ENCODE data around the gene LASP1.
"Not testable (repeated sequence)": the region's sequence is repeated elsewhere in the genome, so short reads cannot be mapped to it uniquely, and the experiment has no call there.

The LASP1 gene

DNA sequence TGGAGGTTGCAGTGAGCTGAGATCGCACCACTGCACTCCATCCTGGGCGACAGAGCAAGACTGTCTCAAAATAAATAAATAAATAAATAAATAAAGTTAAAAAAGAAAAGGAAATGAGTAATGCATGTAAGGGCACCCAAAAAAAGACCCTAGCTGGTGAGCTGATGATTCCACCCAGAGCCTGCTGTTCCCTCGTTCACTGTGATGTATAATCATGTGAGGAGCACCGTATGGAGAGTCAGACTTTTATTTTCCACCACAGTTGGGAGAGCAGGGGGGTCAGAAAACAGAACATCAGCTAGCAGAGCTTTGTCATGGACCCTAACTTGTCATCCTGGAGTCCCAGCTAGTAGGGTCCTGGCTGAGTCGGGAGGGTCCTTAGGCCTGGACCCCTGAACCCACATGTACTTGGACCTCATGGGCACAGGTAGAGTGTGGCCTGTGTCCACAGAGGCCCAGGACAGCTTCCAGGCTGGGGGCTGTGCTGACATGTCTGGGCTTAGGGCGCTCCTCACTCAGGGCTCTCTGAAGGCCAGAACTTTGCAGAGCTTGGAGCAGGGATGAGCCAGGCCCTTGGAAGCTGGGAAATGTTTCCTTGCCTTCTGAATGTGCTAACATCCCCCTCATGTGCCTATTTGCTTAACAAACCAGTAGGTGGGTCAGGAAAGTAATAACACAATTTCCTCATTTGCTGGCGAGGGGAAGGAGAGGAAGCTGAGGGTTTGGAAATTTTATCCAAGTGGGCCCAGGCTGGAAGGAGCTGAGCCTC lies 36.8 kb downstream of the LASP1 start:
- FAIRE-seq = no peak
- DNase-seq (ENCODE audit: low spot score) = no peak

DNA sequence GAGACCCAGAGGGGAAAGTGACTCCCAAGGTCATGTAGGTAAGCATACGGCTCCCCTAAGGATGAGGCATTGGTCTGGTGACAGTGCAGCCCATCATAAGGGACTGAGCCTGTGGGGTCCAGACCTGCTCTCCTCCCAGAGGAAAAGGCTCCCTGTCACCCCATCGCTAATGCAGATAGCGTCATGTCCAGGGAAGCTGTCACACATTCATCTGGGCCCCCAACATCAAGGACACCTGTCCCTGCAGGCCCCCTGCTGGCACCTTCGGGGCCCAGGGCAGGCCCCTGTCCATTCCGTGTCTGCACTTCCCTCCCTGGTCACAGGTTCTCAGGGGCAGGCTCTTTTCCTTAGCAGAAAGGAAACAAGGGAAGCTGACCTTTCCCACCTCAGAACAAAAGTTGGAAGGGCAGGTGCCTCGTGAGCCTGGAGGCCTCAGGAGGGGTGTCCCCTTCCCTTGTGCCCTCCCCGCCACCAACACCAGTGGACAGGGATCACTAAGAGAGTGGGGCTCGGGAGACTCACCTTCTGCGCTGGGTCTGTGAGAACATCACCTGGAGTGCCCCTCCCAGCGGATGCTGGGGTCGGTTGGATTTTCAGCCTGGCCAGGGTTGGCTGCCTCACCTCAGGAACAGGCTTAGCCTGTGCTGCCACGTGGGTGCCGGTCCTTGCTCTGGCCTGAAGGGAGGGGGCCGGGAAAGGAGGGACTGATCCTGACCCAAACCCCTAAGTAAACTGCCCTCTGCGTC lies 38.2 kb downstream of the LASP1 start:
- no peak for FAIRE-seq

DNA sequence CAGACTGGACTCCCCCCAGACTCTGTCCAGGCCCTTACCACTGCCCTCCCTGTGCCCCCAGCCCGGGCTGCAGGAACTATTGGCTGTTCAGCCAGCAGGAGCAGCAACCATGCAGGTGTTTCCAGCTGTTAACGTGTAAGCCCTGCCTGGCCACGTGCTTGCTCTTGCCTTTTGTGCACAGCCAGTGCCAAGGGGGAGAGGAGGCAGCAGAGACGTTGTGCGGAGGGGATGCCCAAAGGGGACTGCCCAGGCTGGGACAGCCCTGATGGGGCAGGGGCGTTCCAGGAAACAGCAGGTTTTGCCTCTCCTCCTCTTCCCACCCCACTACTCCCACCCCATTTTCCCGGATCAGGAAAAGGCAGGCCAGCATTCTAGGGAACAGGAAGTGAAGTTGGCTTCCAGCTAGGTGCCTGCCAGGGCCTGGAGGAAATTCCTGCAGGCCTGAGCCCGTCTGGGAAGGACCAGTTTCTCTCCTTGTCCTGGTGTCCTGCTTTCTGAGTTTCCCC lies 38.9 kb downstream of the LASP1 start:
- no peak for FAIRE-seq
- DNase-seq (ENCODE audit: low spot score) = no peak

More for the DNA sequence above, 38.2 kb downstream of the LASP1 start:
- DNase-seq (ENCODE audit: low spot score) = no peak

DNA sequence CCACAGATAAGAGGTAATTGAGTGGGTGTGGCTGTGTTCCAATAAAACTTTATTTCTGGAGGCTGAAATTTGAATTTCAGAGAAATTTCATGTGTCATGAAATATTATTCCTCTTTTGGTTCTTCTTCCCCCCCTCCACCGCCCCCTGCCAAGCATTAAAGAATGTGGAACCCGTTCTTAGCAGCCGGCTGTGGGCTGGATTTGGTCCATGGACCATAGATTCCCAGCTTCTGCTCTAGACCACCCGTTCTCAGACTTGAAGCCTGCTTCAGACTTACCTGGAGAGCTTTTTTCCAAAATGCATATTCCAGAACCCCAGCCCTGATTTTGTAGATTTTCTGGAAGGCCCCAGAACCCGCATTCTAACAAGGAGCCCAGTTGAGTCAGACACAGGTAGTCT lies 40.5 kb downstream of the LASP1 start:
- no peak for FAIRE-seq
- no peak for DNase-seq (ENCODE audit: low spot score)

DNA sequence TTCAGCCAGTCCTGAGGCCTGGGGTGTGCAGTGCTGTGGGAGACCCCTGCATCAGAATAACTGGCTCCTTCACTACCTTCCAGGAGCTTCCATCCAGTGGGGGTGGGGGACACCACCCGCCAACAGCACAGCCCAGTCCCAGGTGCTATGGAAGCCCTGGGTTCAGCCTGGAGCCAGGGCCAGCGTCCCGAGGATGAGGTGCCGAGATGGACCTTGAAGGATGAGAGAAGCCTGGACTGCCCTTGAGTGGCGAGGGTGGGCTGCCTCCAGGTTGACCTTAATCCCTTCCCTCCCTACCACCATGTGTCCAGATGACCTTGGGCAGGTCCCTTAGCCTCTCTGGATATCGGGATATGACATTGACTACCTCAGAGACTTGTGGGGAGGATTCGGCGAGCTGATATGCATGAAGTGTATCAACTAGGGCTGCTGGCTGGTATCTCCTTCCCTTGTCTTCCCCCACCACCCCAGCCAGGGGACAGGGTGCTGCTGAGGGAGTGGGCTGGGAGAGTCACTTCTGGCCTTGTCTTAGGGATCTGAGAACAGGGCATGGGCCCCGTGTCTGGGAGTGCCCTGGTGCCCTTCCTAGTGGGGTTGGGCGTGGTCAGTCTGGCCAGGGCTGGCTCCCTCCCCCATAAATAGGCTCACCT lies 41.3 kb downstream of the LASP1 start:
- FAIRE-seq (no peak), DNase-seq (ENCODE audit: low spot score) (no peak)

DNA sequence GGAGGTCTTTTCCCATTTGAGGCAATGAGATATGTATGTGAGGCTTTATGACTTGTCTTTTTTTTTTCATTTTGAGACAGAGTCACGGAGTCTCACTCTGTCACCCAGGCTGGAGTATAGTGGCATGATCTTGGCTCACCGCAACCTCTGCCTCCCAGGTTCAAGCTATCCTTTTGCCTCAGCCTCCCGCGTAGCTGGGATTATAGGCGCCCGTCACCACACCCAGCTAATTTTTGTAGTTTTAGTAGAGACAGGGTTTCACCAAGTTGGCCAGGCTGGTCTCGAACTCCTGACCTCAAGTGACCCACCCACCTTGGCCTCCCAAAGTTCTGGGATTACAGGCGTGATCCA lies 41.8 kb downstream of the LASP1 start:
- not testable (repeated sequence) for DNase-seq (ENCODE audit: low spot score); FAIRE-seq

DNA sequence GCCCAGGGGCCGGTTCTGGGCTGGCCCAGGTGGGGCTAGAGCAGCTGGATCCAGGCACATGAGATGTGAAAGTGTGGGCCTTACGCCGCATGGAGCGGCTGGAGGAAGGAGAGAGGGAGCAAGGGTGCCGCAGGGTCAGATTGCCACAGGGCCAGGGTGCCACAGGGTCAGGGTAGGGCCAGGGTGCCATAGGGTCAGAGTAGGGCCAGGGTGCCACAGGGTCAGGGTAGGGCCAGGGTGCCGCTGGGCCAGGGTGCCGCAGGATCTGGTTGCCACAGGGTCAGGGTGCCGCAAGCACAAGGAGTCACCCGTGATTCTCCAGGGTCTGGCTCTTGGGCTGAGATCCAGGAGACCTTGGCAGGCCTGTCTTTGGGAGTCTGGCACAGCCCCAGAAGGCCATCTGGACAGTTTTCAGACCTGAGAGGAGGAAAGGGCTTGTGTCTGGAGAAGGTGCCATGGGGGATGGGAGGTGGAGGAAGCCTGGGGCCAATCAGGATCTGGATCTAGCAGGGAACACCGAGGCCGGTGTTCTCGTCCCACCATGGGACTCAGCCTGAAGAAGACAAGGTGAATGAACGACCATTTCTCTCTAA lies 42.5 kb downstream of the LASP1 start:
- DNase-seq (ENCODE audit: low spot score) (no peak), FAIRE-seq (no peak)

DNA sequence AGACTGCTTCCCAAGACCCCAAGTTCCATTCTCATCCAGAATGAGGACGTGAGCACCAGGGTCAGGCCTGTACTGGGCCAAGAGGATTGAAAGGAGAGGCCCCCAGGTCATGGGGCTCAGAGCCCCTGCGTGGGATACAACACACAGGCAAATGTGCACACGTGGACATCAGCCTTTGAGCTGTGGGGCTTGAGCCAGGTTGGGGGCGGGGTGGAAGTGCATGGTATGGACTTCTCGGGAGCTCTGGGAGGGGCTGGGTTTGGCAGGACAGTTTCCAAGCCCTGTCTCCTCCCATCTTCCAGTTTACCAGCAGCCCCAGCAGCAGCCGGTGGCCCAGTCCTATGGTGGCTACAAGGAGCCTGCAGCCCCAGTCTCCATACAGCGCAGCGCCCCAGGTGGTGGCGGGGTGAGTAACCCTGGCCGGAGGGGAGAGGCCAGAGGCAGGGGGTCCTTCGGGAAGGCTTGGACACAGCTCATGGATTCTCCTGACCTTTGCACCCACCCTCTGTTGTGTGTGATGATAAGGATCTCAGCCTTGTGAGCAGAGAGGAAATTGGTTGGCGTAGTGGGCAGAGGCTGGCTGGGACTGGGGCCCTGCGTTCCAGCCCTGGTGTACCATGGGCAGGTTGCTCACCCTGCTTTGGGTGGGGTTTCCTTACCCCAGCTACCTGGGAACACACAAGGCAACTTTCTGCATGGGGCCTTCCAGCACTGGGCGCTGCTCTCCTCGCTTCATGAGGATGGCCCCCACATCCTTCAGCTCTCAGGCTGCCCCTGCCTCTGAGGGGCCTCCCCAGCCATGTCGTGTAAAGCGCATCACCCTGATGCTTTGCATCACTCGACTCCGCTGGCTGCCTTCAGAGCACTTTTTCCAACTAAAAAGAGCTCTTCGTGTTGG lies 45.1 kb downstream of the LASP1 start:
- no peak for DNase-seq (ENCODE audit: low spot score)
- no peak for FAIRE-seq

DNA sequence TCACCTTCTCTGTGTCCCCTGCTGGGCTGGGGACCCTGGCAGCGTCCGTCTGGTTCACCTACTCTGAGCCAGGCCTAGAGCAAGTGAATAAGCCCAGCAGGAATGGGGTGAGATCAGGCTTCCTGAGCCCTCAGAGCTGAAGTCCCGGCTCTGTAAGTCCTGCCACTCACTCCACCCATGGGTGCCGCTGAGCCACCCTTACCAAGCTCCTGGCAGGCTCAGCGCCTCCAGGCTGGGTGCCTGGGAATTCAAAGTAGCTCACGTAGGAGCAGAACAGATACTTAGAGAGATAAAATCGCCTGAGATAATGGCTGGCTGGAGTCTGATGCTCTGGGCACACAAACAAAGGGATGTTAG lies 45.8 kb downstream of the LASP1 start:
- no peak for DNase-seq (ENCODE audit: low spot score)
- no peak for FAIRE-seq

DNA sequence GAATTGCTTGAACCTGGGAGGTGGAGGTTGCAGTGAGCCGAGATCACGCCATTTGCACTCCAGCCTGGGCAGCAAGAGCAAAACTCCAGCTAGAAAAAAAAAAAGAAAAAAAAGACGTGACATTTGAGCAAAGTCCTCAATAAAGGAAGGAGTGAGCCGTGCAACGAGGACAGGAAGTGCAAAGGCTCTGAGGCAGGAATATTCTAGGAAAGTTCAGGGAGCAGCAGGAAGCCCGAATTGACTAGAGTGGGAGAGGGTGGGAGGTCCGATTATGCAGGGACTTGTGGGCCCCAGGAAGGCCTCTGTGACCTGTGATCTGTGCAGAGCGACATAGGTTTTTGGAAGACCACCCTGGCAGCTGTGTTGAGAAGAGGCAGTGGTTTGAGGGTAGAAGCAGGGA lies 46.9 kb downstream of the LASP1 start:
- no peak for DNase-seq (ENCODE audit: low spot score)
- no peak for FAIRE-seq

DNA sequence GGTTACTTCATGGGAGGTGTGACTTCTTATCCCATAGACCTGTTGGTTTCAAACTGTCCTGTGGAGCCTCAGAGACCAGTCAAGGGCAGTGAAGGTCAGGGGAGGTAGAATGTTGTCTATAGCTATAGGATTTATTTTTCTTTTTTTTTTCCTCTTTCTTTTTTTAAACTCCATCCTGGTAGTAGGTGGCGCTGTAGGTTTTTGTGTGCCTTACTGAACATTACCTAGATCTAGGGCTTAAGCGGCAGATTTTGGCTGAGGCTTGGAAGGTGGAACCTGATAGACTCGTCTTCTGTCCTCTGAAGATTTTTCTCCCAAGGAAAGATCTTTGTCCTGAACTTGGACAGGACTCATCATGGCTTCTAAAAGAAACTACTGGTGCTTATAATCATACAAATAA lies 47.4 kb downstream of the LASP1 start:
- DNase-seq (ENCODE audit: low spot score) = no peak
- FAIRE-seq = no peak

DNA sequence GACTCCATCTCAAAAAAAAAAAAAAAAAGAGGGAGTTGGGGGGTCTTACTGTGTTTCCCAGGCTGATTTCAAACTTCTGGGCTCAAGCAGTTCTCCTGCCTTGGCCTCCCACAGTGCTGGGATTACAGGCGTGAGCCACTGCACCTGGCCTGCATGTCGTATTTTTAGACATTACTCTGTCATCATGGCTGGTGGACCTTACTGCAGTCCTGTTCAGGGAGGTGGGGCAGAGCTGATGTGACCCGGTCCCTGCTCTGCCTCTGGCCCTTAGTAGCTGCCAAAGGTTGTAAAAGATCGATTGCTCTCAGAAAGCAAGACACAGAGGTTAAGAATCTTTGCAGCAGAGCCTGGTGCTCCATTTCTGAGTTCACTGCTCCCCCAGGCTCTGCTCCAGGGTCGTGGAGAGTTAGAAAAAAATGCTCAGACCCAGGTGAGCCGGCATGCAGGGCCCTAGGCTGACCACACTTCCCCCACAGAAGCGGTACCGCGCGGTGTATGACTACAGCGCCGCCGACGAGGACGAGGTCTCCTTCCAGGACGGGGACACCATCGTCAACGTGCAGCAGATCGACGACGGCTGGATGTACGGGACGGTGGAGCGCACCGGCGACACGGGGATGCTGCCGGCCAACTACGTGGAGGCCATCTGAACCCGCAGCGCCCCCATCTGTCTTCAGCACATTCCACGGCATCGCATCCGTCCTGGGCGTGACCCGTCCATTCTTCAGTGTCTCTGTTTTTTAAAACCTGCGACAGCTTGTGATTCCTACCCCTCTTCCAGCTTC lies 48.5 kb downstream of the LASP1 start:
- FAIRE-seq = no peak
- no peak for DNase-seq (ENCODE audit: low spot score)

DNA sequence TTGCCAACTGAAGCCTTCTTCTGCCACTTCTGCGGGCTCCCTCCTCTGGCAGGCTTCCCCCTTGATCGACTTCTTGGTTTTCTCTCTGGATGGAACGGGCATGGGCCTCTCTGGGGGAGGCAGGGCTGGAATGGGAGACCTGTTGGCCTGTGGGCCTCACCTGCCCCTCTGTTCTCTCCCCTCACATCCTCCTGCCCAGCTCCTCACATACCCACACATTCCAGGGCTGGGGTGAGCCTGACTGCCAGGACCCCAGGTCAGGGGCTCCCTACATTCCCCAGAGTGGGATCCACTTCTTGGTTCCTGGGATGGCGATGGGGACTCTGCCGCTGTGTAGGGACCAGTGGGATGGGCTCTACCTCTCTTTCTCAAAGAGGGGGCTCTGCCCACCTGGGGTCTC lies 49.1 kb downstream of the LASP1 start:
- DNase-seq (ENCODE audit: low spot score) = no peak
- no peak for FAIRE-seq

DNA sequence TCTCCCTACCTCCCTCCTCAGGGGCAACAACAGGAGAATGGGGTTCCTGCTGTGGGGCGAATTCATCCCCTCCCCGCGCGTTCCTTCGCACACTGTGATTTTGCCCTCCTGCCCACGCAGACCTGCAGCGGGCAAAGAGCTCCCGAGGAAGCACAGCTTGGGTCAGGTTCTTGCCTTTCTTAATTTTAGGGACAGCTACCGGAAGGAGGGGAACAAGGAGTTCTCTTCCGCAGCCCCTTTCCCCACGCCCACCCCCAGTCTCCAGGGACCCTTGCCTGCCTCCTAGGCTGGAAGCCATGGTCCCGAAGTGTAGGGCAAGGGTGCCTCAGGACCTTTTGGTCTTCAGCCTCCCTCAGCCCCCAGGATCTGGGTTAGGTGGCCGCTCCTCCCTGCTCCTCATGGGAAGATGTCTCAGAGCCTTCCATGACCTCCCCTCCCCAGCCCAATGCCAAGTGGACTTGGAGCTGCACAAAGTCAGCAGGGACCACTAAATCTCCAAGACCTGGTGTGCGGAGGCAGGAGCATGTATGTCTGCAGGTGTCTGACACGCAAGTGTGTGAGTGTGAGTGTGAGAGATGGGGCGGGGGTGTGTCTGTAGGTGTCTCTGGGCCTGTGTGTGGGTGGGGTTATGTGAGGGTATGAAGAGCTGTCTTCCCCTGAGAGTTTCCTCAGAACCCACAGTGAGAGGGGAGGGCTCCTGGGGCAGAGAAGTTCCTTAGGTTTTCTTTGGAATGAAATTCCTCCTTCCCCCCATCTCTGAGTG lies 49.6 kb downstream of the LASP1 start:
- no peak for FAIRE-seq
- no peak for DNase-seq (ENCODE audit: low spot score)

DNA sequence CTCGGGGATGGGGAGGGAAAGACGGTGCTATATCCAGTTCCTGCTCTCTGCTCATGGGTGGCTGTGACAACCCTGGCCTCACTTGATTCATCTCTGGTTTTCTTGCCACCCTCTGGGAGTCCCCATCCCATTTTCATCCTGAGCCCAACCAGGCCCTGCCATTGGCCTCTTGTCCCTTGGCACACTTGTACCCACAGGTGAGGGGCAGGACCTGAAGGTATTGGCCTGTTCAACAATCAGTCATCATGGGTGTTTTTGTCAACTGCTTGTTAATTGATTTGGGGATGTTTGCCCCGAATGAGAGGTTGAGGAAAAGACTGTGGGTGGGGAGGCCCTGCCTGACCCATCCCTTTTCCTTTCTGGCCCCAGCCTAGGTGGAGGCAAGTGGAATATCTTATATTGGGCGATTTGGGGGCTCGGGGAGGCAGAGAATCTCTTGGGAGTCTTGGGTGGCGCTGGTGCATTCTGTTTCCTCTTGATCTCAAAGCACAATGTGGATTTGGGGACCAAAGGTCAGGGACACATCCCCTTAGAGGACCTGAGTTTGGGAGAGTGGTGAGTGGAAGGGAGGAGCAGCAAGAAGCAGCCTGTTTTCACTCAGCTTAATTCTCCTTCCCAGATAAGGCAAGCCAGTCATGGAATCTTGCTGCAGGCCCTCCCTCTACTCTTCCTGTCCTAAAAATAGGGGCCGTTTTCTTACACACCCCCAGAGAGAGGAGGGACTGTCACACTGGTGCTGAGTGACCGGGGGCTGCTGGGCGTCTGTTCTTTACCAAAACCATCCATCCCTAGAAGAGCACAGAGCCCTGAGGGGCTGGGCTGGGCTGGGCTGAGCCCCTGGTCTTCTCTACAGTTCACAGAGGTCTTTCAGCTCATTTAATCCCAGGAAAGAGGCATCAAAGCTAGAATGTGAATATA lies 50.8 kb downstream of the LASP1 start:
- FAIRE-seq = no peak
- DNase-seq (ENCODE audit: low spot score) = no peak

DNA sequence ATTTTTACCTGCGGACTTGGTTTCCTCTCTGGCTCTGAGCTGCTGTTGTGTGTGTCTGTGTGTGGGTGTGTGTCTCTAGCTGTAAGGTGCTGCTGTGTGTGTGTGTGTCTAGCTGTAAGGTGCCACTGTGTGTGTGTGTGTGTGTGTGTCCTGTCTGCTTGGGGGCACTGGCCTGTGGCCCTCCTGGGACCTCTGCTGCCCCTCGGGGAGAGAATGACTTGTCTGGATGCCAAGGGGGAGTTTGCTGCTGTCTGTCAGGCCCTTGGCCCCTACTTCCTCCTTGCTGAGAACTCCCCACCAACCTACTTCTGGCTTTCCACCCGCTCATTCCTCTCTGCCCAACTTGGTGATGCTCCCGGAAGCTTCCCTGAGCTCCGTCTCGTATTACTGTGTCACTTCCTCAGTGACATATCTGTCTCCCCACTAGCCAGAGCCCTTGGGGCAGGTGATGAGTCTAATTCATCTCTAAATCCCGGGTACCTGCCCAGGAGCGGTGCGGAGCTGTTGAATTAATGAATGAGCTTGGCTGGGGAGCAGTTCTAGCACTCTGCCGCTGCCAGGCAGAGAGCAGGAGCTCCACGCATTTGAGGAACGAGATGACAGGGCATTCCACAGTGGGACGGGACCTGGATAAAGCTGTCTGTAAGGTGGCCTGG lies 52.0 kb downstream of the LASP1 start:
- DNase-seq (ENCODE audit: low spot score) = no peak
- no peak for FAIRE-seq

DNA sequence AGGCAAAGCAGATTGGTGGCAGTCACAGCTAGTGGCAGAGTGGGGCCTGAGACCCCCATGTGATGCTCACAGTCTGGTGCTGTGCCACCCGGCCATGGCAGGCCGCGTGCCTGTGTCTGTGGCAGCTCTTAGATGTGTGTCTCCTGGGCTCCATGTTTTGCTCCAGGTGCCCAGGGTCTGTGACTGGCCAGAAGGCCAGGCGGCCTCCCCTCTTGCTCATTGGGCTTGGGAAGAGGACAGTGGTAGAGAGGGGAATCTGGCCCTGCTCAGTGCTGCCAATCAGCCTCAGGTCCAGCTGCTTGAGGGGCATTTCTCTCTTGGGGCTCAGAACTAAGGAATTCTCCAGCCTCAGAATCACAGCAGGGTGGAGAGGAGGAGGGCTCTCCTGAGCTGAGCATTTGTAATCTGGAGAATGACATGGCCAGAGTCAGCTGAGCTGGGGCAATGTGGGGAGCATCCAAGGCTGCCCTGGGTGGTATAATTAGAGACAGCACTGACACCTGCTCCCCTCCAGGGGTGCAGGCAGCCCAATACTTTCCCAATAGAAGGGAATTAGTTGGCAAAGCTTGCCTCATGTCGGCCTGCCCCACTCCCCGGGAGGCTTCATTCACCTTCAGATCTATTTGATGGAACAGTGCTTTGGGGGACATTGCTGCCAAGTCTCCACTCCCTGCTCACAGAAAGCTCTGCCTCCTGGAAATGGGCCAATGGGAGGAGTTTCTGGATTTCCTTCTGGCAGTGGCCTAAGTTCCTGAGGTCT lies 52.9 kb downstream of the LASP1 start:
- FAIRE-seq = no peak
- DNase-seq (ENCODE audit: low spot score) = no peak
